K562 treated with DMSO at 1 percent for 48 hours (cell line): ENCODE measurements around the gene COMMD4. TPM values are rescaled to one million over a fixed set of nuclear protein-coding genes. Genes with fewer than 3 reads are reported as not detected.

Experiments used
- total RNA-seq: library from RNA; unstranded; fragments of 300-600 nt; gene quantifications from 2 replicates; pipeline ENCODE4 v1.2.3, GENCODE V29; 2022; ENCODE audit warnings: low replicate concordance; ENCODE audit errors: extremely low read depth

Gene COMMD4
- total RNA-seq: not detected in 2 replicates

DNA sequence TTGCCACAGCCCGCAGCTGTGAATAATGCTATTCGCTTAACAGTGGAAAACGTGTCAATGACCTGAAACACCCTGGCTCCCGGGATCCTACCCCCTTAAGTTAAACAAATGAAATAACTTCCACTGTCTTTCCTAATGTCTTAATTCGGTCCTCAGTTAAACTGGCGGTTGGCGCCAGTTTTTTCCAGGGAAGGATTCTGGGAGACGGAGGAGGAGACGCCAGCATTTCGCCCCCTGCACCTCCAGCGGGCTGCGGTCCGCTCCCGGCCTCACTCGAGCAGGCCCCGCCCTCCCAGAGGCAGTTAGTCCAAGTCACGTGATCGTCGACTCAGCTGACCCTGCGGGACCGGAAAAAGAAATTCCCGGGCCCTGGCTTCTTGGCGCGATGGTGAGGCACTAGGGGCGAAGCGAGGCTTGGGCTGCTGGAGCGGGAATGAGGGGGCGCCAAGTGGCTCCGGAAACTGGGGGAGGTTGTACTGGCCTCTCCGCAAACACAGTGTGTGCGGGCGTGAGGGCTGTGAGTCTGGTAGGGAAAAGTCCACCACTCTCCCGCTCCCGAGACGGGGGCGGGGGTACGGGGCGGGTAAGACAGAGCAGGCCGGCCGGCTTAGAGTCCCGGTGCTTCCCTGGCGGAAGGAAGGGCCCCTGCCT lies at the start of gene COMMD4:
Gene COMMD4, plus strand, starts transcription at position 359 of the 651 bp plus-strand sequence. Its CDS starts 27 bp downstream, at position 386.

DNA sequence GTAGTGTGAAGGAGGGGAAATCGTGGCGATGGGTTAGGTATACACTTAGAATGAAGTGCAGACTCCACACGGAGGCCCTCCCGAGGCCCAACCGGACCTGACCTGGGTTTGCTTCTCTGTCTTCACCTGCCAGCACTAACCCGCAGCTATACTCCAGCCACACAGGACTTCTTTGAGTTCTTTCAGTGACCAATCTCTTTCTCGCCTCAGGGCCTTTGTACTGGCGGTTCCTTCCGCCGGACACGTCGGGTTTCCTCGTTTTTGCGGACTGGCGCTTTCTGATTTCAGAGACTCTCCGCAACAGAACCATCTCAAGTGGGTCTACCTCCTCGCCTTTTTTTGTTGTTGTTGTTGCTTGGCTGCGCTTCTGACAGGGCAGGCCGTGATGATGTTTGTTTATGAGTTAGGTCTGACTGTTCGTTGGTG lies 10.9 kb downstream of the COMMD4 start, which contains the start of gene NEIL1:
Gene NEIL1, plus strand, starts transcription at position 244 of the 426 bp plus-strand sequence. CDS start 1,867 bp downstream, outside the sequence.

DNA sequence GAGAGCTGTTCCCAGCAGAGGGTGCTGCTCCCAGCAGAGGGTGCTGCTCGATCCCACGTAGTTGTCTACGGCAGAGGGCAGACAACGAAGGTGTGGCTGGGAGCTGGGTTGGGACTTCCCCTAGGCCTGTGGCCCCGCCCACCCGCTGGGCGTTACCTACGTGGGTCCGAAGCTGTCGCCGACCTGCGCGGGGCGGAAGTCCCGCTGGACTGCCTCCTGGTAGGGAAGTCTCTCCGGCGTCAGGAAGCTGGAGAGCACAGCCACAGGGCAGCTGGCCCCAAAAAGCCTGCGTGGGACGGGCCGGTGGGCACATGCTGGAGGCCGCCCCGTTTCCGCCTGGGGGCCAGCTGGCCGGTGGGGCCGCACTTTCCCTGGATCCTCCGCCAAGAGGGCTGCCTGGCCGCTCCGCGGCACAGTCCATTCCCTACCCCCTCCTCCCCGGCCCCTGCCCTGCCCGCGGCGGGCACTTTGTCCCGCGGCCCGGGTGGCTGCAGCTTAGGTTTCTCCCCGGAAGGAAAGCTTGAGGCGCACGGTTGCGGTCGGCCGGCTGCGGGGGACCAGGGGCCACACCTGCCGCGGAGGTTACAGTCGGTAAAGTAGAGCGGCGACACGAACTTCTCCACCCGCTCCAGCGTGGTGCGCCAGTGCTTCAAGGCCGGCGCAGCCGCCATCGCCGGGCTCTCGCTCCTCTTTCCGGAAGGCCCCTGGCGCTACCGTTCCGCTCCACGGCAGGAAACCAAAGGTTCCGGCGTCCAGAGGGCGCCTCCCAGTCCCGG lies 32.2 kb downstream of the COMMD4 start, which contains the start of gene MAN2C1:
Gene MAN2C1, minus strand, starts transcription at position 695 of the 776 bp plus-strand sequence. Its CDS starts 24 bp downstream, at position 671.

Other genes starting within 250 kb of the COMMD4 start
- gene C15orf39, start 134.2 kb upstream of the COMMD4 start, total RNA-seq: not detected in 2 replicates
- not detected in 2 replicates for gene GOLGA6C, start 77.7 kb upstream of the COMMD4 start, total RNA-seq
- gene GOLGA6D, start 53.2 kb upstream of the COMMD4 start, total RNA-seq: not detected in 2 replicates
- not detected in 2 replicates for gene NEIL1, start 11.0 kb downstream of the COMMD4 start, total RNA-seq
- not detected in 2 replicates for gene MAN2C1, start 32.5 kb downstream of the COMMD4 start, total RNA-seq
- gene SIN3A, start 115.6 kb downstream of the COMMD4 start, total RNA-seq: not detected in 2 replicates
- not detected in 2 replicates for gene PTPN9, start 243.3 kb downstream of the COMMD4 start, total RNA-seq